Midbrain (tissue), 1 donor: ENCODE measurements around the gene DNAH17.
A peak's percentile ranks its signal among the peaks of the same experiment; 100 is the strongest.

Experiments
- DNase-seq: peaks from one replicate; lab custom pipeline; 2025; lab: John Stamatoyannopoulos, UW

DNAH17 gene

DNA sequence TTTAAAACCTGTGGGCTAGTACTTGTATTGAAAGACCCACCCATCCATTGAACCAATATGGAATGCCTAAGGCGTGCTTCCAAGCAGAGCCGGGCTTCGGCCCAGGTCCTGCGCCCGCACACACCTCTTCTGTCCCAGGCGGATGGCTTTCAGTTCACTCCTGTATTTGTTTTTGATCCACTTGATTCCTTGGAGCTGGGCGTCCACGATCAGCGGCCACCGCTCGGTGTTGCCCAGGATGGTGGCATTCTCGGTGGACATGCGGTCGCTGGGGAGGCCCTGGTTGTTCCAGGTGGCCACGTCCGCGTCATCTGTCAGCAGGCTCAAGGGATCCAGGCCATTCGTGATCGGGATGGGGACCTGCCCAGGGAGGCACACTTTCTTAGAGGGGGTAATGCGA is 122.8 kb downstream of the DNAH17 start:
- no peak for DNase-seq

DNA sequence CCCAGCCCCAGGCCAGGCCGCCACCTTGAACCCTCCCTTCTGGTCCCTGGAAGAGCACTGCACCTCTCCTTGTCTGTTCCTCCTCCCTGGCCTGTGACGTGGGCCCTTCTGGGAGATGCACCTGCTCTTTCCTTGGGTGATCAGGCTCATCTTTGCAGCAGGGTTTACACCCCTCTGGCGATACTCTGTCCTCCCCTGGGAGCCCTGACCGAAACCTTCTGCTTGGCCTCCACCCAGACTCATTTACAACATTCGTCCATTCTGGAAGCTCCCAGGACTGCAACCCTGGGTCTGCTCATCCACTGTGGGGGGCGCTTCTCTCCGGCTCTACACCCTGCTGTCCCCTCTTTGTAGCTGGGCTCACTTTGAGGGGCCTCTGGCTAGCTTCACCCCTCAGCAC is 125.4 kb downstream of the DNAH17 start:
- no peak for DNase-seq

DNA sequence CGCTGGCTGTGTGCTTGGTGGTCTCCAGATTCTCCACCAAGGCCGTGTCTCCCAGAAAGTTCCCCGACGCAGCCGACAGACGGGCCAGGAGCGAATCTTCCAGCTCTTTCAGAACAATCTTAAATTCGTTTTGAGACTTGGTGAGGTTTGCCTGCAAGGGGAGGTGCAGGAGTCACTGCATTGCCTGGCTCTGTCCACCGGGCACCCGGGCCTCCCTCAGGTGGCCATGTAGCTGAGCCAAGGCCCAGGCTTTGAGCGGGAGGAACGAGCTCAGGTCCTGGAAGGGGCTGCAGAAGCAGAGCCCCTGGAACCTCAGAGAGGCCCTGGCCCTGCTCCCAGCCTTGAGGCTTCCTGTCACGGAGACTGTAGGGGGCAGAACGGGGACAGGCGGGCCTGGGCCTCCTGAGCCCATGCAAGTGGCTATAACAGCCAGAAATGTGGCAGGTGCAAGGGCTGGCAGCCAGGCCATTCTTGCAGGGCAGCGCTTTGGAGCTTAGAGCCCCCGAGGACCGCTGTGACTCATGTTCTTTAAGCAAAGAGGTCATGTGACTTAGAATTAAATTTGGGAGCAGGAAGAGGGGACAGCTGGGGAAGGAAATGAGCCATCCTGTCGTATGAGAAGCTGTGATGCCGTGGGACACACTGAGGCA is 126.4 kb downstream of the DNAH17 start:
- no peak for DNase-seq

DNA sequence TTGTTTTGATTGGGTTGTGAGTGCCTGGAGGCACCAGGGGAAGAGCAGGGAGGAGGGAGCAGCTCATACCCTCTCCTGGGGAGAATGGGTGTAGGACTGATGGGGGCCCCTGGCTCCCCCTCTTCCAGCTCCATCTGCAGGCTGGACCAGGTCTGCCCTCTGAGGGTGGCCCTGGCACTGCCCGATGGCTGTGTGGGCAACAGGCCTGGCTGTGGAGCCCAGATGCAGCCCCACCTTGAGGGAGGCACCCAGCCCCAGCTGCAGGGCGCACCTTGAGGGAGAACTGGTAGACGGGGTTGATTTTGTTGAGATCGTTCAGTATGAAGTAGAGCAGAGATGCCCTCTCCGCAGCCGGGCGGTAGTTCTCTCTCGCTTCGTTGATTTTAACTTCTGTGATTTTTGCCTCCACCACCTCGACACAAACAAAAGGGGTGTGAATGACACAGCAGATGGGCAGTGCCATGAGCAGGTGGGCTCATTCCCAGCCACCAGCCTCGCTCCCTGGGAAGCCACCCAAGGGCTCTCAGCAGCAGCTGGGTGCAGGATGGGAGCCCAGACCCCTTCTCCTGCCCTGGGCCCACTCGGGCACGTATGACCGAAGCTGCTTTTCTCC is 127.1 kb downstream of the DNAH17 start:
- DNase-seq, result no peak

DNA sequence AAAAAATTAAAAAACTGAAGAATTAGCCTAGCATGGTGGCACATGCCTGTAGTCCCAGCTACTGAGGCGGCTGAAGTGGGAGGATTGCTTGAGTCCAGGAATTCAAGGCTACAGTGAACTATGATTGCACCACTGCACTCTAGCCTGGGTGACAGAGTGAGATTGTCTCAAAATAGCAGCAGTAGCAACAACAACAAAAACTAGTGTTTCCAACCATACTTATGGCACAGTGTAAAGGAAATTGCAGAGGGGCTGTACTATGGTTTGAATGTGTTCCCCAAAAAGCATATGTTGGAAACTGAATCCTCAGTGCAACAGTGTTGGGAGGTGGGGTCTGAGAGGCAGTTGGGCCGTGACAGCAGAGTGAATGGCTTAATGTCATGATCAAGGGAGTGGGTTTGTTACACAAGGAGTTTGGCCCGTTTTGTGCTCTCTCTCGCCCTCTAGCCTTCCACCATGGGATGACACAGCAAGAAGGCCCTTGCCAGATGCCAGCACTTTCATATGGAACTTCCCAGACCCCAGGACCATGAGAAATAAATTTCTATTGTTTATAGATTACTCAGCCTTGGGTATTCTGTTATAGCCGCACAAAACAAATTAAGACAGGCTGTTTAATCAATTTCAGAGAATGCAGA is 128.7 kb downstream of the DNAH17 start:
- DNase-seq, result no peak

DNA sequence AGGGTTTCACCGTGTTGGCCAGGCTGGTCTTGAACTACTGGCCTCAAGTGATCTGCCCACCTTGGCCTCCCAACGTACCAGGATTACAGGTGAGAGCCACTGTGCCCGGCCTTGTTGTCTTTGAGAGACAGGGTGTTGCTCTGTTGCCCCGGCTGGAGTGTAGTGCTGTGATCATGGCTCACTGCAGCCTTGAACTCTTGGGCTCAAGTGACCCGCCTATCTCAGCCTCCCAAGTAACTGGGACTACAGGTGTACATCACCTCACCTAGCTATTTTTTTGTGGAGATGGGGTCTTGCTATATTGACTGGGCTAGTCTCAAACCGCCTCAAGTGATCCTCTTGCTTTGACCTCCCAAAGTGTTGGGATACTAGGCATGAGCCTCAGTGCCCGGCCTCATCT is 130.4 kb downstream of the DNAH17 start:
- no peak for DNase-seq

DNA sequence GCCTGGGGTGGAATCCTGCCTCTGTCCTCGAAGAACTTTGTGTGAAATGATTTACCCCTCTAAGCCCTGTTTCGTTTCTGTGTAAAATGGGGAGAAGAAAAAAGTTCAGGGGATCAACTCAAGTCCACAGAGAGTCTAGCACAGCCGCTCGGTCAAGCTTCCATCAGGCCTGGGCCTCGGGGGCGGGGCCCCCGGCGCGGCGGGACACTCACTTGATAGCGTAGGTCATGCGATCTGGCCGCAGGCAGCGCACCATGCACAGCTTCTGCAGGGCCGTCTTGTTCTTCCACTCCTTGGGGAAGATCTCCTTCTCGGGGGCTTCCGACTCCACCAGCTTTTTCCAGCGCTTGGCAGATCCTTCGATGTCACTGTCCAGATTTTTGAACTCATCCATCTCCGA is 132.8 kb downstream of the DNAH17 start:
- no peak for DNase-seq

DNA sequence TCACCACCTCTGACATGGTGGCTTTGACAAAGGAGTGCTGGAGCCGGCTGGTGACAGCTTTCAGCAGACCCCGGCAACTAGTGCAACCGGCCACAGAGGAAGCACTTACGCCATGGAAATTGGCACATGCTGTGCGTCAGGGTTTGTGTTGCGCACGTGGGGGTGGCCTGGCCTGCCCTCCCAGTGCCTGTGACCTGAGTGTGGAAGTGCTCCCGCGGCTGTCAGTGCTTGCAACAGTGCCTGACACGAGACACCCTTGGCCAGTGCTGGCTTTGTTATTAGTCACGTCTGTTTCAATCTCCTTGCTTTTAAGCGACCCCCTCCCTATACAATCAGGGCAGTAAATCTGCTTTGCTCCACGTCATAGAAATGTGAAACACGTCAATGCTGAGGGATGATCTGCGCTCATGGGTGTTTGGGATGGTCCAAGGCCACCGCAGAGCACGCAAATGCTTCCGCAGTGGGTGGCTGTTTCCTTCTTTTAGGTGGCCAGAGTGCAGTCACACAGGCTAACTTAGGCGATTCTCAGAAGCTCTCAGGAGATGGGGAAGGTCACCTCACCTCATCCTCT is 134.5 kb downstream of the DNAH17 start:
- no peak for DNase-seq

DNA sequence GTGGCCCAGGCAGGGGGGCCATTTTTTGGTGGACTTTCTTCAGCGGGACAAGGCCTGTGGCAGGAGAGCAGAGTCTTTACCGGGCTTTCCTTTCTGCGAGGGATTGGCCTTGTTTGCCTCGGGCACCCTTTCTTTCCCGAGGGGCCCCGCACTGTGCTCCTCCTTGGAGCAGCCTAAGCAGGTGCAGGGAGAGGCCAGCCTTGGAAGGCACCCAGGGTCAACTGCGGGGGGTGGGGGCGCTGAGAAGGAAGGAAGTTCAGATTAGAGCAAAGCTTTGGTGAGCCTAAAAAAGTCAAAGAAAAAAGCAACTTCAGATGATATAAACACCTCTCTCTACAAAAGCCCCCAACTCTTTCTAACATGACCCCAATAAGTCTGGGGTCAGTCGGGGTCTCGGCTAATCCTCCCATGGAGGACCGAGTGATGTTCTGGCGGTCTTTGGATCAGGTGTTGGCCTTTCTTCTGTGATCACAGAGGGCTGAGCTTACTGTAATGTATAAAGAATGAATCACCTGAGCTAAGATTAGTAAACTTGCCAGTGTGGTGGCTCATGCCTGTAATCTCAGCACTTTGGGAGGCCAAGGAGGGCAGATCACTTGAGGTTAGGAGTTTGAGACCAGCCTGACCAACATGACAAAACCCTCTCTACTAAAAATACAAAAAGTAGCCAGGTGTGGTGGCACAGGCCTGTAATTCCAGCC is 135.8 kb downstream of the DNAH17 start:
- no peak for DNase-seq

DNA sequence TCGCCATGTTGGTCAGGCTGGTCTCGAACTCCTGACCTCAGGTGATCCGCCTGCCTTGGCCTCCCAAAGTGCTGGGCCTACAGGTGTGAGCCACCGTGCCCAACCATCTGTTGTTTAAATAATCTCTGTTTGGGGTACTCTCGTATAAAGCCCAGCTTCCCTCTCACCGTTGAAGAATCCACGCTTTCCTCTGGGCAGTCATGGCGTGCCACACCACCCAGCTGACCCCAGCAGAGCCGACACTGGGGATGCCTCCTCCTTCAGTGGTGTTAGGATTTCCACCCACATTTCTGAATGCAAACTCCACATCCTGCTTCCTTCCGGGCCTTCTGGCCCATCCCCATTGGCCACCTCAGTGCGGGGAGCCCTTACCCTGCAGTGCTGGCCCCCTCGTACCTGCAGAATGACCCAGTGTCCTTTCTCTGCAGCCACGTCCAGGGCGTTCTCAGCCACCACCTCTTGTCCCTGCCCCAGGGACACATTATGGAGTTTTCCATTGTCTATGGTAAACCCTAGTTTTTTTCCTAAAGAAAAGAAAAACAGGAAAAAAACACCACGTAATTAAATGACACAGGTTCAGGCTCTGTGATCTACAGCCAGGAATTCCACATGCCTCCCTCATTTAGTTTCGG is 138.4 kb downstream of the DNAH17 start:
- DNase-seq, result no peak

DNA sequence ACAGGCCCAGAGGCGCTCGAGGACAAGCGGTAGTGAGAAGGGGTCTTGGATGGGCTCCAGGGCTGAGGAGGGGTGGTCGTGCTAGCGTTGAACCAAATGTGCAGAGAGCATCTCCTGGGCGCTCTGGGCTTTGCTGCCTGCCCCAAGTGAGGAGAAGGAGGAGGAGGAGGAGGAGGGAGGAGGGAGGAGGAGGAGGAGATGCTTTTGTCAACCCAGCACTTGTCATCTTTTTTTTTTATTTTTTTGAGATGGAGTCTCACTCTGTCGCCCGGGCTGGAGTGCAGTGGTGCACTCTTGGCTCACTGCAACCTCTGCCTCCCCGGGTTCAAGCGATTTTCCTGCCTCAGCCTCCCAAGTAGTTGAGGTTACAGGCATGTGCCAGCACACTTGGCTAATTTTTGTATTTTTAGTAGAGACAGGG is 138.9 kb downstream of the DNAH17 start:
- DNase-seq, result no peak

DNA sequence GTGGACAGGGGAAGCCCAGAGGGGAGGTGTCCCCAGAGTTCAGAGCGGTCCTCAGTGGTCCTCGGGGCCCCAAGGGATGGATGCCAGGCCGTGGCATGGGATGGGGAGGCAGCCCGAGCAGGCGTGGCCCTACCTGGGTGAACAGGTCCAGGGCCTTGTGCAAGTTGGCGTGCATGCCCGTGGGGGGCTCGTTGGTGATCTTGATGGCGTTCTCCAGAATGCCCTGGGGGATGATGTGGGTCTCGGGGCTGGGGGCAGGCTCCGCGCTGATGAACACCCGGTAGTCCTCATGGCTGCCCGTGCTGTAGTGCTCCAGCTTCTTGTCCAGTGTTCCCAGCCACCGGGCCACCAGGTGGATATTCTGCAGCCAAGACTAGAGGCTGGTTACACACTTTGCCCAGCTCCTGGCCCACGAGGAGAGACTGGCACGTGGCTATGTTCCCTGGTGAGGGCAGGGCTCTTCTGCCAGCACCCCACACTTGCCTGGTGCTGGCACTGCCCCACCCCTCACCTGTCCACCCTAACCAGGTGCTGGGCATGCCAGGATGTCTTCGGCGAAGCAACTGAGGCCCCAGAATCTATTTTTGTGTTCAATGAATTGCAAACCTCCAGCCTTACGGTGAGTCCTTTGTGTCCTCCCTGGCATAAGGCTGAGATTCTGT is 139.6 kb downstream of the DNAH17 start:
- DNase-seq, result no peak

DNA sequence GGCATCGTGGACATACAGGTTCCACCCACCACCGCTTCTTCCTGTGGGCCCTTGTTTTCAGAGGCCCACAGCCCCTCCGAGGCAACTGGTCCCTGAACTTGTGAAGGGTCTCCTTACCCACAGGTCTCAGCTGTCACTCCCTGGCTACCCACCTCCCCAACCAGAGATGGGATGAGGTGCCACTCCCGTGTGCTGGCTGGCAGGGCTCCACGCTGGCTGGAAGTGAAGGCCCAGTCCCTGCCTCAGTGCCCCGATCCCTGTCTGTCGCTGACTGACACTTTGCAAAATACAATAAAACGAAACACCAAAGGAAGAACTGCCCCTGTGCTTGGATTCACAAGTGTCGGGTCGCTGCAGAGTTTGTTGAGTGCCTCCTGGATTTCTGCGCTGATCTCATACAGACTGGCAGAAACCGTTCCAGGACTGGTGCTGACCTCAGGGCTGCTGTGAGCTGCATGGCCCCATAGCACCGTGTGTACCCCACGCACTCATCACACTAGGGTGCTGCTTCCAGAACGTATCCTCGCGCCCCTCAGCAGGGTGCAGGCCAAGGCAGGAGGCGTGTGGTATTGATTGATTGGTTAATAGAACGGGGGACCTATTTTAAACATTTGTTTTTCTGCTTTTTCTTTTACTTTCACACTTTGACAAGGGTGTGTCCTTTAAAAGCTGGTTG is 141.7 kb downstream of the DNAH17 start:
- no peak for DNase-seq

DNA sequence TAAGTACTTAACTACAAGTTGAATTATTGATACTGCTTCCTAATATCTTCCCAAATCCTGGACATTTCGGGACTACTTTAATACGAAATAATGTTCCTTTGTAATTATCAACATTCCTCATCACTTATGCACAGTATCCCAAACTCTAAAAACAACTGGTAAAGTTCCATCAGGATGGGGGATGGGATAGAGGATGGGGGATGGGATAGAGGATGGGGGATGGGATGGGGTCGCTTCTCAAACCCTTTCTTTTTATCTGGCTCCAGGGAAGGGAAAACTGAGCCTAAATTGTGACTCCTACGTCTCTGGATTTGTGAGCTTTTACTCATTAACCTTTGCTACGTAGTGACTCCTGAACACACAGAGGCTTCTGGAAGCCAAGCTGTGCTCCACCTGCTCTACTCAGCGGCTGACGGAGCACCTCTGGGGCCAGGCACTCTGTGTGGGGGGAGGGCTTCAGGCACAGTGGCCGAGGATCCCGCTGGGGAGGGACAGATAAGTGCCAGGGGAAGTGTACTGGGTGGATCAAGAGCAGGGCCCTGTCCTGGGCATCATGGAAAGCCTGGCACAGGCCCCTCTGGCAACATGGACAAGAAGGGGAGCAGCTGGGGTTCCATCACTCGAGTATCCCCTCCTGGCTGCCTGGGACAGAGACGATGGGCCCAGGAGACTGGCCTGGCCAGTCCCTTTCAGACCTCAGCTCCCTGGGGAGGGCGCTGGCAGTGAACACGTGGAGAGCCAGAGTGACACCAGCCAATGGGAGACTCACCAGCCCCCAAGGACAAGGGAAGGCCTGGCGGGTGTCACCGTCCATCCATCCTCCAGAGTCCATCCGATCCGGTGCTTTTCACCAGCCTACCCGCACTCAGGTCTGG is 142.5 kb downstream of the DNAH17 start:
- DNase-seq, result no peak

DNA sequence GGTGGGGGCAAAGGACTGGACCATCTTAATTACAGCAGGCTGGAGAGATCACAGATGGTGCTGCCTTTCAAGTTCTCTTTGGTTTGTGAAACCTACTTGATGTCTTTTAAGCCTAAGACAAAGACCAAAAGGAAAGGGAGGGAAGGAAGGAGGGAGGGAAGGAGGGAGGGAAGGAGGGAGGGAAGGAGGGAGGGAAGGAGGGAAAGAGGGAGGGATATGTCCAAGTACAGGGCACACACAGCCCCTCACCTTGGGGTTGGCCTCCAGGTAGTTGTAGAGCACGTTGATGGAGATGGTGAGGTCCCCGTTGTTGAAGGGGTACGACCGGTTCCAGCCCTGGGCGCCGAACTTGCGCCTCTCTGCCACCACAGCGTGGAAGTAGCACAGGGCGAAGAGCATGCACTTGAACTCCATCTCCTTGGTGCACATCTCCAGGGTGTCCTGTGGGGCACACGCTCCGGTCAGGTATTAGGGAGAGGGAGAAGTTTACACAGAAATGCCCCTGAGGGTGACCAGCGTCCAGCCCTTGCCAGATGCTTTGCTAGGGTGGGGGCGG is 143.3 kb downstream of the DNAH17 start:
- DNase-seq, result no peak

DNA sequence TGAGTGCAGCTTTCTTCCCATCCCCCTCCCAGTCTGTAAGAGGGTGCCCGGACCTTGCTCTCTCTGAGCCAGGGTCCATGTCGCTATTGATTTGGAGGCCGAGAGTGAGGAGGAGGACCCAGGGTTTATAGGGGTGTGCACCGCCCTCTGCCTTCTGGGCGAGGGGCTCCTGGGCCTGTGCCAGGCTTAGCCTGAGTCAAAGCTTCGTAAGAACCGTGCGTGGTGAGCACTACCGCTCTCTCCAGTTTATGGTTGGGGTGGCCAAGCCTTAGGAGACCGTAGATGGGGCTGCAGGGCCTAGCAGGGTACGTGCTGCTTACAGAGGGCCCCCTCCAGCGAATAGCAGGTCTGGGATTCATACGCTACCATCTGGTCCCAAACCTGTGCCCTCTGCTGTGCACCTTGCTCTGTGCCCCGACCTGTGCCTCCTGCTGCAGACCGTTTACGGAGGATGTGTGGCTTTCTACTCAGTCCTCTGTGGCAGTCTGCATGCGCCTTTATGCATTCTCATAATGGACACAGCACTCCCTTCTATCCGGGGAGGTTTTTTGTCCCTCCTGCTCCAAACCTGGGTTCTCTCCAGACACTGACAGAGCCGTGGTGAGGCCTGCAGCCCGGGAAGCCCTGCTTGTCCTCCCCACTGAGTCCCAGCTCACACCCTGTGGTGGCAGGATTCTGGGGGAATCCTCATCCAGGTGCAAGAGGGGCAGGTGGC is 144.0 kb downstream of the DNAH17 start:
- no peak for DNase-seq

DNA sequence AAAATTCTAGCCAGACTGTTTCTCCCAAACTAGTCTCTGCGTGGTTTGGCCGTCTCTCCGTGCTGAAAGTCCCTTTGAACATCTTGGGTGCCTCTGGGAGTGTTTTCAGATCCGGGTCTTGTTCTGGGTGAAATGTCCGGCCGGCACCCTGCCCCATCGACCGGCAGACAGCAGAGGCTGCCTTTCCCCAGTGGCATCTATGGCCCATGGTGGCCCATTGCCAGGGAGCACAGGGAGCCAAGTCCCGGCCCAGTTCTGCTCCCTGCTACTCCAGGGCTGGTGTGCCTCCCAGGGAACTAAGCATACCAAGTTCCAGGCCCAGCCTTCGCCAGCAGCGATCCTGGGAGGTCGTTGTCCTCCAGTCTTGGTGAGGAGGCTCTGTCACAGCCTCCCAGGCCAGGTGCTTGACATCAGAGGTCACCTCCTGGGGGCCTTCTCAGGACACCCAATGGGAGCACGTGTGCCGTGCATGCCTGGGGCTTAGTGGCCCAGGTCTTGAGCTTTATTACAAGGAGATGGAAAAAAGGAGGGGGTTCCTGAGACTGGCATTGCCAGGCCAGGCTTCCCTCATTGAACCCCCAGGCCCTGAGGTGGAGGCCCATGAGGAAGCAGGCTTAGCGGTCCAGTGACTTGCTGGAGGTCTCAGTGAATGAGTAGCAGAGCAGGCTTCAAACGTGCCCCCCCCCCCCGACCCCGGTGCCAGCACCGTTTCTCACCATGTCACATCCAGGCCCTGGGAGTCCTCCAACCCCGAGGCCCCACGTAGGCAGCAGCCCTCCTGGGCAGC is 144.8 kb downstream of the DNAH17 start:
- peak; percentile 76 for DNase-seq

DNA sequence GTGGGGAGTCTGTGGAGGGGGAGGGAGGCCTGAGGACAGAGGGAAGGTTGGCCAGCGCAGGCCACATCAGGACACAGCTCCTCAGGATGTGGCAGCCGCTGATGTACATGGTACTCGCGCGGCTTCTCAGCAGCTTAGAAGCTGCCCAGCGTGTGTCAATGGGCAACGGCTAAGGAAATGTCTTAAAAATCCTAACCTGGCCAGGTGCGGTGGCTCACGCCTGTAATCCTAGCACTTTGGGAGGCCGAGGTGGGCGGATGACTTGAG is 145.6 kb downstream of the DNAH17 start:
- DNase-seq, result no peak
